HepG2 (cell line): ENCODE data around the gene KAZALD1. TPM values are rescaled to one million over a fixed set of nuclear protein-coding genes. Genes with fewer than 3 reads are reported as not detected.

ENCODE experiments used
- ARID3A ChIP-seq: IDR thresholded peaks from 2 replicates; pipeline ENCODE4 v1.6.1; 2012; ENCODE audit warnings: low read depth, low read length, improper control_type of control experiment
- FOXP1 ChIP-seq, 2 experiments: fragments of 450-650 bp in 1 of 2; IDR thresholded peaks; 2 replicates each; pipeline ENCODE4 v1.6.1; 2017 to 2018; ENCODE audit warnings: antibody characterized with exemption in 1 of 2
- KLF16 ChIP-seq, 2 experiments: sonication (generic) in 1 of 2; formaldehyde crosslinking in 1 of 2; IDR thresholded peaks; 2 replicates each; pipeline versions ENCODE4 v1.6.1 to v1.8.0; 2016 to 2023; ENCODE audit warnings: missing genetic modification reagents in 2 of 2, missing compliant biosample characterization in 1 of 2
- MED8 ChIP-seq: sonication (generic); formaldehyde crosslinking; IDR thresholded peaks from 2 replicates; pipeline ENCODE4 v1.8.1; 2023; ENCODE audit warnings: mild to moderate bottlenecking, missing genetic modification reagents; ENCODE audit not compliant: insufficient replicate concordance
- NFE2L1 ChIP-seq: sonication (generic); formaldehyde crosslinking; IDR thresholded peaks from 2 replicates; pipeline ENCODE4 v1.4.0; 2020; ENCODE audit warnings: missing genetic modification reagents, mild to moderate bottlenecking, borderline replicate concordance
- PLRG1 ChIP-seq: fragments of 450-650 bp; conservative IDR thresholded peaks from 2 replicates; pipeline ENCODE4 v1.6.1; 2016
- PREB ChIP-seq: sonication (generic); formaldehyde crosslinking; IDR thresholded peaks from 2 replicates; pipeline ENCODE4 v1.4.0; 2020; ENCODE audit warnings: missing genetic modification reagents
- SIN3A ChIP-seq: IDR thresholded peaks from 2 replicates; pipeline ENCODE4 v1.6.1; 2011; ENCODE audit warnings: low read depth, mild to moderate bottlenecking, control low read depth, low read length, borderline replicate concordance
- SNAI1 ChIP-seq: sonication (generic); formaldehyde crosslinking; IDR thresholded peaks from 2 replicates; pipeline ENCODE4 v1.5.0; 2020; ENCODE audit warnings: mild to moderate bottlenecking, missing genetic modification reagents, borderline replicate concordance
- SRSF1 ChIP-seq: fragments of 200-400 bp; formaldehyde crosslinking; optimal IDR thresholded peaks from 2 replicates; pipeline ENCODE3; 2017; ENCODE audit warnings: mild to moderate bottlenecking, low read depth, low read length, moderate library complexity
- ZBTB39 ChIP-seq: sonication (generic); formaldehyde crosslinking; IDR thresholded peaks from 2 replicates; pipeline ENCODE4 v1.5.0; 2020; ENCODE audit warnings: missing genetic modification reagents
- ZNF20 ChIP-seq: sonication (generic); formaldehyde crosslinking; IDR thresholded peaks from 2 replicates; pipeline ENCODE4 v1.4.0; 2020; ENCODE audit warnings: mild to moderate bottlenecking, moderate library complexity, missing genetic modification reagents
- ZNF274 ChIP-seq: sonication (generic); formaldehyde crosslinking; IDR thresholded peaks from 2 replicates; pipeline ENCODE4 v1.5.1; 2020; ENCODE audit warnings: mild to moderate bottlenecking, missing genetic modification reagents
- ZNF383 ChIP-seq: sonication (generic); formaldehyde crosslinking; IDR thresholded peaks from 2 replicates; pipeline ENCODE4 v1.4.0; 2020; ENCODE audit warnings: missing genetic modification reagents, mild to moderate bottlenecking, borderline replicate concordance
- ZNF441 ChIP-seq: sonication (generic); formaldehyde crosslinking; IDR thresholded peaks from 2 replicates; pipeline ENCODE4 v1.7.0; 2021; ENCODE audit warnings: missing genetic modification reagents, borderline replicate concordance
- ZNF710 ChIP-seq: sonication (generic); formaldehyde crosslinking; IDR thresholded peaks from 2 replicates; pipeline ENCODE4 v1.5.0; 2020; ENCODE audit warnings: mild to moderate bottlenecking, missing genetic modification reagents, borderline replicate concordance
- ZNF775 ChIP-seq: sonication (generic); formaldehyde crosslinking; IDR thresholded peaks from 2 replicates; pipeline ENCODE4 v1.4.0; 2020; ENCODE audit warnings: missing genetic modification reagents, mild to moderate bottlenecking, moderate library complexity, borderline replicate concordance
- ZNF784 ChIP-seq: sonication (generic); formaldehyde crosslinking; IDR thresholded peaks from 2 replicates; pipeline ENCODE4 v1.5.1; 2020; ENCODE audit warnings: missing genetic modification reagents, mild to moderate bottlenecking, borderline replicate concordance
- ZNF841 ChIP-seq: sonication (generic); formaldehyde crosslinking; IDR thresholded peaks from 2 replicates; pipeline ENCODE4 v1.8.1; 2023; ENCODE audit warnings: missing genetic modification reagents, borderline replicate concordance
- polyA plus RNA-seq, 8 experiments: library from polyadenylated mRNA; depleted of rRNA in 3 of 8; stranded (reverse) in 7 of 8; unstranded in 1 of 8; fragments of >200 nt; fragmentation: Illumina TruSeq in 4 of 8; extraction: Trizol in 4 of 8; gene quantifications; 2 replicates each; pipeline versions ENCODE4 v1.2.1 to v1.2.3, GENCODE V29; 2011 to 2016; ENCODE audit warnings: low read depth in 4 of 8, missing spikeins in 1 of 8, mixed read lengths in 1 of 8; ENCODE audit not compliant: insufficient read depth in 1 of 8
- total RNA-seq, 5 experiments: library from RNA; depleted of rRNA; stranded (reverse); fragments of >200 nt; fragmentation: Illumina TruSeq; extraction: Trizol; gene quantifications; 2 replicates each; pipeline ENCODE4 v1.2.3, GENCODE V29; 2016; ENCODE audit warnings: low read depth in 1 of 5

Gene KAZALD1
- total and polyA plus RNA-seq, 2 of the 13 experiments (the other 11 are each of a cell fraction or from before 2014, with no cell fraction given), result 16.7 to 27.7 TPM

GRCh38 chr10:101031796-101032636 lies 29.8 kb upstream of the KAZALD1 start (continued):
- TF ChIP-seq ZNF20 (CRISPR knock-in tag) (no peak), ZNF784 (CRISPR knock-in tag) (0 out of 2 replicates have a peak, but pooled peaks have one; percentile 17), ZNF383 (CRISPR knock-in tag) (no peak), ZNF274 (CRISPR knock-in tag) (0 out of 2 replicates have a peak, but pooled peaks have one; percentile 57), ZNF441 (no peak), SIN3A (peak; percentile 50; the same call in 1 of the 2 replicates), ARID3A (no peak), ZBTB39 (CRISPR knock-in tag) (peak; percentile 25; the same call in 1 of the 2 replicates), KLF16 (CRISPR knock-in tag; IDR thresholded peaks at IDR 0.05) (no peak), NFE2L1 (CRISPR knock-in tag) (no peak), ZNF710 (CRISPR knock-in tag) (no peak), PREB (CRISPR knock-in tag) (no peak), PLRG1 (no peak), MED8 (CRISPR knock-in tag) (no peak), ZNF775 (CRISPR knock-in tag) (no peak), FOXP1 (IDR thresholded peaks at IDR 0.05) (no peak), FOXP1 (CRISPR knock-in tag; IDR thresholded peaks at IDR 0.05) (0 out of 2 replicates have a peak, but pooled peaks have one; percentile 8), SRSF1 (peak; percentile 1), ZNF841 (CRISPR knock-in tag) (no peak), SNAI1 (CRISPR knock-in tag) (no peak)
